Measurements from ENCODE around the gene YTHDF1.
"Not testable (repeated sequence)": the region's sequence is repeated elsewhere in the genome, so short reads cannot be mapped to it uniquely, and the experiment has no call there.

The YTHDF1 gene

GRCh38 chr20:63216041-63216848, at the start of gene YTHDF1:
Gene YTHDF1, minus strand, starts transcription at chr20:63216131. Its CDS starts 239 bp downstream, at chr20:63215892.
- DNase-seq: peak; percentile 97

GRCh38 chr20:63264519-63264918, 48.6 kb upstream of the YTHDF1 start:
- DNase-seq: peak; percentile 23

GRCh38 chr20:63264000-63264399, 48.1 kb upstream of the YTHDF1 start:
- no peak for DNase-seq

GRCh38 chr20:63262836-63263235, 46.9 kb upstream of the YTHDF1 start:
- no peak for DNase-seq

- DNase-seq: no peak
Measured at GRCh38 chr20:63261795-63262528, 46.0 kb upstream of the YTHDF1 start.

DNA sequence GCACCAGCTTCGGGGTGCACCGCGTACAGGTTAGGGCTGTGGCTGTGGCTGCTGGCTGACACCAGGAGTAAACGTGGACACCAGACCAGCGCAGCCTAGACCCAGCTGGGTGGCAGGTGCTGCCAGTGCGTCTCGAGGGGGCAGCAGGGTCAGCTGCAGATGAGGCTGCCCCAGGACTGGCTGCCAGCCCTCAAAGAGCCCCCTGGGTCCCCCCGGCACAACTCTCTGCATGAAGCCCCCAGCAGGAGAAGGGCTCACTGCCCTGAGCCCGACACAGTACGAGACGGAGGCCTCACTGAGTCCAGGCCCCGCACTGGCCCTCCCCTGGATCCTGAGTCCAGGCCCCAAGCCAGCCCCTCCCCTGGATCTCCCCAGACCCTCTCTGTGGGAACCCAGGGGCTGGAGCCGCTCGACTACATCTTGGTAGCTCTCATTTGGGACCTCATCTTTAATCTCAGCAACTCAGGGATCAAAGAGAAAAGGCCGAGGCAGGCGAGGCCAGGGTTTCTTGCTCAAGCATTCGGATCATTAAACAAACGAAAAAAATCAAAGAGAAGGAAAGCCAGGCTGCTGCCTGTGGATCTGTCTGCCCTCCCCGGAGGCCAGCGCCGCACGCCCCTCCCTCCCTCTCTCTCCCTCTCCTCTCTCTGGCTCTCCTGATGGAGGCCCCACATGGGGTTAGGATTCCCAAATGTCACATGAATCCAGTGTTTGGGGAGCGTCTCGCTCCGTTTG, 45.3 kb upstream of the YTHDF1 start:
- peak; percentile 42 for DNase-seq

- no peak for DNase-seq
Measured at GRCh38 chr20:63260521-63260920, 44.6 kb upstream of the YTHDF1 start.

DNA sequence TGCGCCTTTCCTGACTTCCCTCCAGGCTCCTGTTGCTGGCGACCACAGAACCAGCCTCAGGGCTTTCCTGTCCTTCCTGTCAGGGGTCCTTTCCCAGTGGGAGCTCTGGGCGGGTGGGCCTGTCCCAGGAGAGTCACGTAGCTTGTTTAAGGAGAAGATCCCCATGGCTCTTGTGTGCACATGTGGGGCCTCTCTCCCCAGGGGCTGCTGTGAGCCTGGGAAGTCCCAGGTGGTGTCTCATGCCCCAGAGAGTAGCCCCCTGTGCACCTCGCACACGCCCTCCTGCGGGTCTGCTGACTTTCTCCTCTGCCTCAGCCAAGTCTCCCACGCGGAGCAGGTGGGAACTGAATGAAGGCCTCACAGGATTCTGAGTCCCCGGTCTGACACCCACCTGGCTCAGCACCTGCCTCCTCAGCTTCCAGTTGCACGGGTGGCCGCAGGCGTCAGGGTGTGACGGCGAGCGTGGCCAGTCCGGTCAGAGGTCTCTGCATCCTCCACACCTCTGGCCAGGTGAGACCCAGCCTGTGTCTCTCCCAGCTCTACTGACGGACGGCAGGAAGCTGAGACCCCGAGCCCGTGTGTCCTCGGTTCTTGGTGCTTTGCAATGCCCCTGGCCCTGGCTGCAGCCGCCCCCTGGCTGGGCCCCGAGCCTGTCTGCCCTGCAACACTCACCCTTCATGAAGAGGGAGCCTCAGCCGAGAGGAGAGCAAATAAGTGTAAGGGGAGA, 44.0 kb upstream of the YTHDF1 start:
- DNase-seq: no peak

DNA sequence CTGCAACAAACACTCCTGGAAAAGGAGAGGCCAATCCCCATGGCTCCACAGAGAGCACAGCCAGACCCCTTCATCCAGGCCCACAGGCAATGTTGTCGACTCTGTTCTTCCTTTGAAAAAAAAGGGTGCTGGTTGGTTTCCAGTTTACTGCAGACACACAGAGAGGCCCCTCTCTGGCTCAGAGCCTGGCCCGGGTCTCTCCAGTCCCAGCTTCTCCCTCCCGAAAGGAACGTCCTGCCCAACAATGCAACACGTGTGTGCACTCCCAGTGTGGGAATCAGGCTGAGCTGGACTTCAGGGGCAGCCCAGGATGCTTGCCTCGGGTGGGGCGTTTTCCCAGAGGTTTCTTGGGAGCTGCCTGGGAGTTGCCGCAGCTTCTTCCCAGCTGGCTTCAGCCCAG, 42.9 kb upstream of the YTHDF1 start:
- no peak for DNase-seq

GRCh38 chr20:63257629-63258028, 41.7 kb upstream of the YTHDF1 start:
- DNase-seq: no peak

DNA sequence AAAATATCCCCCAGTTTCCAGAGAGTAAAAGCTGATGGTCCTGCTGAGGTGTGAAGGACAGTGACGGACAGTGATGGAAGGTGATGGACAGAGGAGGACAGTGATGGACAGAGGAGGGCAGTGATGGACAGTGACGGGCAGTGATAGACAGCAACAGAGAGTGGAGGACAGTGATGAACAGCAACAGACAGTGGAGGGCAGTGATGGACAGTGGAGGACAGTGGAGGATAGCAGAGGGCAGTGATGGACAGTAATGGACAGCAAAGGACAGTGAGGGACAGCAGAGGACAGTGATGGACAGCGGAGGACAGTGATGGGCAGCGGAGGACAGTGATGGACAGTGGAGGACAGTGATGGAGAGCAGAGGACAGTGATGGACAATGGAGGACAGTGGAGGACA, 41.0 kb upstream of the YTHDF1 start:
- no peak for DNase-seq

DNA sequence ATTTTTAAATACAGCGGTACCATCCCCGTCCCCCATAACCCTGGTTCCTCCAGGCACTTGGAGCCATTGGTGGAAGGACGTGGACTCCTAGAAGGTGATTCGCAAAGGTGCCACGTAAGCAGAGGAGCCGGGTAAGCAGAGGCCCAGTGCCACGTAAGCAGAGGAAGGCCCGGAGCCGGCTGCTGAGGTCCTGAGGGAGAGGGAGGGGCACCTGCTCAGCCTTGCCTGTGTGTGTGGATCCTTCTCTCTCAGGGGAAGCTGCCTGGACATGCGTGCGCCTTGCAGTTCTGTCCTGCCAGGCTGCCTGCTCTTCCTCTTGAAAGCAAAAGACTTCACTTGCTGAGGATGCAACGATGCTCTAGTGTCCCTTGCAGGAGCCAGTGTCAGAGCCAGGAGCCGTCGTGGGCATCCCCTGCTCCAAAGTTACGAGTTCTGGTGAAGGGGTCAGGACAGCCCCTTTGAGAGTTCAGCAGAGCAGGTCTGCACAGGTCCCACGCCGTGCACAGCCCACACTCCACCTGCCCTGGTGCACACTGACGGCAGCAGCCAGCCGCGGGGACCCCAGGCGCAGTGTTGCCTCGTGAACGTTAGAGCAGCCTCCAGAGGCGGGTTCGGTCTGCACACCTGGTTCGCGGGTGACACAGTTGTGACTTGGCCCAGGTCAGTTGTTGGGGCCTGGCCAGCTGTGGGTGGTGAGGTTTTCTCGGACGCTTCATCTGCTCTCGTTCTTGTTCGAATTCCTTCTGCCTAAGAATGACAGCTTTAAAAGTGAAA, 40.2 kb upstream of the YTHDF1 start:
- DNase-seq: no peak

GRCh38 chr20:63254606-63255384, 38.9 kb upstream of the YTHDF1 start:
- DNase-seq: no peak

DNA sequence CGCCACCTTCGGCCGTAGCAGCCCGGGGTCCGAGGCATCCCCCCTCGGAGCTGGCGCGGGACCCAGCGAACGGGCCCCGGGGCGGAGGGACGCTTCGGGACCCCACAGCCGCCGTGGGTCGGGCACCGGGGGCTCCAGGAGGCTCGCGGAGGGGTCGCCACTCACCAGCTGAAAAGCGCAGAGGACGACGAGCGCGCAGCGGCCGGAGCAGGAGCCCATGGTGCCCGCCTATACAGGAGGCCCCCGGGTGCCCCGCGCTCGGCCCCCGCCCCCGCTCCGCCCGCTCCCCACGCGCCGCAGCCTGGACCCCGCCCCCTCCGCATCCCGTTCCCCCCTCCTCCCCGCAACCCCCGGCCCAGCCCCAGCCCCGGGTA, 38.3 kb upstream of the YTHDF1 start, which contains the start of gene NKAIN4:
NKAIN4 (minus strand) TSS at position 232 of the 374 bp plus-strand sequence; CDS start at position 219, 13 bp downstream.
- DNase-seq: no peak

- DNase-seq: no peak
Measured at GRCh38 chr20:63253438-63254231, 37.7 kb upstream of the YTHDF1 start.

GRCh38 chr20:63253065-63253437, 37.1 kb upstream of the YTHDF1 start:
- DNase-seq: no peak

GRCh38 chr20:63252284-63252711, 36.4 kb upstream of the YTHDF1 start:
- no peak for DNase-seq

DNA sequence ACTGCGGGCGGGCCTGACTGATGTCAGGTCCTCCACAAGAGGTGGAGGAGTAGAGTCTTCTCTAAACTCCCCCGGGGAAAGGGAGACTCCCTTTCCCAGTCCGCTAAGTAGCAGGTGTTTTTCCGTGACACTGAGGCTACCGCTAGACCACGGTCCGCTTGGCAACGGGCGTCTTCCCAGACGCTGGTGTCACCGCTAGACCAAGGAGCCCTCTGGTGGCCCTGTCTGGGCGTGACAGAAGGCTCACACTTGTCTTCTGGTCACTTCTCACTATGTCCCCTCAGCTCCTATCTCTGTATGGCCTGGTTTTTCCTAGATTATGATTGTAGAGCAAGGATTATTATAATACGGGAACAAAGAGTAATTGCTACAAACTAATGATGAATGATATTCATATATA, 35.4 kb upstream of the YTHDF1 start:
- DNase-seq: not testable (repeated sequence)

DNA sequence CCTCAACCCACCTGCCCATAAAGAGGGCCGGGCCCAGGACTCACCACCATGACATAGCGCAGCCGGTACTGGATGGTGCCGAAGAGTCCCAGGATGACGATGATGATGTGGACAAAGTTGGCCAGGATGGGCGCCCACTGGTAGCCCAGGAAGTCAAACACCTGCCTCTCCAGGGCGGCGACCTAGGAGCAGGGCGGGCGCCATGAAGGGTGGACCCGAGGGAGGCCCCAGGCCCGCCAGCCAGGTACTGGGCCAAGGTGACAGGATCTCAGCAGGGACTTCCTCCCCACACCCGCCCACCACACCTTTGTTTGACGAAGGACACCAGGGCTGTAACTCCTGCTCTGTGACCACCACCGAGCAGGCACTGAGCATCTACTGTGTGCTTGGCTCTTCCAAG, 34.0 kb upstream of the YTHDF1 start:
- no peak for DNase-seq

Measured in NCI-H2227 treated with DMSO at 0.1 percent for 48 hours (cell line).